A673 (cell line): ENCODE data around the gene STAT6. TPM values are rescaled to one million over a fixed set of nuclear protein-coding genes. Genes with fewer than 3 reads are reported as not detected.

Experiments used
- BruUV-seq: library from RNA; stranded (reverse); fragments of 400-500 nt; replicated peaks from 2 replicates; lab custom pipeline; 2021; lab: Mats Ljungman, UMichigan
- CTCF ChIA-PET: fragments of 300-600 bp; sonication (Branson Sonifier 250); formaldehyde crosslinking; loops from one replicate; lab custom pipeline; 2022; ENCODE audit warnings: antibody characterized with exemption; lab: Charles Lee
- POLR2A ChIA-PET: fragments of 300-600 bp; sonication (Branson Sonifier 250); formaldehyde crosslinking; loops from one replicate; lab custom pipeline; 2022; ENCODE audit warnings: antibody characterized with exemption; ENCODE audit not compliant: low non-redundant PET; lab: Charles Lee
- DNase-seq: peaks from one replicate; pipeline ENCODE4 v3.0.0-alpha.2; 2015; ENCODE audit warnings: low spot score
- H3K27ac ChIP-seq: fragments of 200-600 bp; sonication (generic); 2 replicates; pipeline ENCODE4 v1.5.1; 2016; ENCODE audit warnings: mixed run types, low read depth, mild to moderate bottlenecking, mixed read lengths, antibody characterized with exemption, low read length; ENCODE audit not compliant: poor library complexity, severe bottlenecking
- H3K27me3 ChIP-seq: fragments of 200-600 bp; sonication (generic); replicated peaks from 2 replicates; pipeline ENCODE4 v1.6.1; 2017; ENCODE audit warnings: mixed run types, low read depth, mild to moderate bottlenecking, mixed read lengths, antibody characterized with exemption, low read length; ENCODE audit not compliant: insufficient read depth, poor library complexity
- H3K36me3 ChIP-seq: fragments of 200-600 bp; sonication (generic); 2 replicates; pipeline ENCODE4 v1.6.1; 2016; ENCODE audit warnings: mixed run types, mild to moderate bottlenecking, mixed read lengths, antibody characterized with exemption, low read length; ENCODE audit not compliant: insufficient read depth, poor library complexity, severe bottlenecking
- H3K4me1 ChIP-seq: fragments of 200-600 bp; sonication (generic); 2 replicates; pipeline ENCODE4 v1.6.1; 2017; ENCODE audit warnings: mixed run types, mild to moderate bottlenecking, mixed read lengths, antibody characterized with exemption, low read length; ENCODE audit not compliant: insufficient read depth, poor library complexity, severe bottlenecking
- H3K4me3 ChIP-seq: fragments of 200-600 bp; sonication (generic); 2 replicates; pipeline ENCODE4 v1.5.1; 2016; ENCODE audit warnings: low read depth, mixed run types, mild to moderate bottlenecking, mixed read lengths, low read length; ENCODE audit not compliant: poor library complexity, severe bottlenecking
- H3K9me3 ChIP-seq: fragments of 200-600 bp; sonication (generic); 2 replicates; pipeline ENCODE4 v1.6.1; 2016; ENCODE audit warnings: mixed run types, low read depth, mild to moderate bottlenecking, mixed read lengths, antibody characterized with exemption, low read length; ENCODE audit not compliant: poor library complexity, severe bottlenecking
- EZH2 ChIP-seq: fragments of 200-600 bp; sonication (generic); IDR thresholded peaks from 2 replicates; pipeline ENCODE4 v1.6.1; 2017; ENCODE audit warnings: borderline replicate concordance, low read depth, mild to moderate bottlenecking, mixed read lengths, antibody characterized with exemption, low read length; ENCODE audit not compliant: poor library complexity, severe bottlenecking
- intact Hi-C: fragments of 100-400 bp; cut with micrococcal nuclease; formaldehyde crosslinking; loops from one replicate; pipeline ENCODE4 v1.10.0; 2022; ENCODE audit not compliant: unreplicated experiment
- total RNA-seq: library from RNA; stranded (reverse); gene quantifications from 2 replicates; pipeline ENCODE4 v1.2.3, GENCODE V29; 2021
- TF ChIP-seq, protein P1 (sequence below): fragments of 300-800, 200-600 bp; sonication (generic); conservative IDR thresholded peaks from 2 replicates; pipeline ENCODE4 v1.5.1; 2017; ENCODE audit warnings: low read depth, mild to moderate bottlenecking, antibody characterized with exemption, low read length, moderate library complexity, mixed read lengths

STAT6 gene
- total RNA-seq, 1 experiment from 2014 or later, result 111 TPM

DNA sequence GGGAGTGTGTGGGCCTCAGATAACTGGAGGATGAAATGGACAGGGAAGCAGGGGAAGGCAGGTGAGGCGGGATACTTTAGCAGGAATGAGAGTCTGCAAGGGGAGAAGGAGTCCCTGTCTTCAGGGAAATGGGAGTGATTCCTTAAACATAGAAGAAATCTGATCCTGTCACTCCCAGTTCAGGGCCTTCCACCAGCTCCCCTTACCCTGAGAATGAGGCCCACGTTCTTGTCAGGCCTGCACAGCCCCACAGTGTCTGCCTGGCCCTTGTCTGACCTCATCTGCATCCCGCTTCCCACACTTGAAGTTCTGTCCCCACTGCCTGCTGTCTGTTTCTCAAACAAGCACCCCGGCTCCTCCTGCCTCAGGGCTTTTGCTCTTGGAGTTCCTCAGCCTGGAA is 48.9 kb upstream of the STAT6 start:
- H3K9me3 ChIP-seq, result no peaks in the 10 kb centered on the region
- TF ChIP-seq, protein P1, sequence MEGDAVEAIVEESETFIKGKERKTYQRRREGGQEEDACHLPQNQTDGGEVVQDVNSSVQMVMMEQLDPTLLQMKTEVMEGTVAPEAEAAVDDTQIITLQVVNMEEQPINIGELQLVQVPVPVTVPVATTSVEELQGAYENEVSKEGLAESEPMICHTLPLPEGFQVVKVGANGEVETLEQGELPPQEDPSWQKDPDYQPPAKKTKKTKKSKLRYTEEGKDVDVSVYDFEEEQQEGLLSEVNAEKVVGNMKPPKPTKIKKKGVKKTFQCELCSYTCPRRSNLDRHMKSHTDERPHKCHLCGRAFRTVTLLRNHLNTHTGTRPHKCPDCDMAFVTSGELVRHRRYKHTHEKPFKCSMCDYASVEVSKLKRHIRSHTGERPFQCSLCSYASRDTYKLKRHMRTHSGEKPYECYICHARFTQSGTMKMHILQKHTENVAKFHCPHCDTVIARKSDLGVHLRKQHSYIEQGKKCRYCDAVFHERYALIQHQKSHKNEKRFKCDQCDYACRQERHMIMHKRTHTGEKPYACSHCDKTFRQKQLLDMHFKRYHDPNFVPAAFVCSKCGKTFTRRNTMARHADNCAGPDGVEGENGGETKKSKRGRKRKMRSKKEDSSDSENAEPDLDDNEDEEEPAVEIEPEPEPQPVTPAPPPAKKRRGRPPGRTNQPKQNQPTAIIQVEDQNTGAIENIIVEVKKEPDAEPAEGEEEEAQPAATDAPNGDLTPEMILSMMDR, result no peak
- TF ChIP-seq EZH2, result no peak
- H3K27ac ChIP-seq, result no peak overlapping the region
- ChIA-PET CTCF (no interaction called here), POLR2A (no interaction called here)
- no peaks in the 10 kb centered on the region for H3K27me3 ChIP-seq
- no peaks in the 10 kb centered on the region for H3K4me1 ChIP-seq
- no peak for DNase-seq
- intact Hi-C loops, result no loop called here
- no peak overlapping the region for H3K4me3 ChIP-seq
- peaks cover 3% of the 10 kb centered on the region for H3K36me3 ChIP-seq
- BruUV-seq, result no TSS peak

DNA sequence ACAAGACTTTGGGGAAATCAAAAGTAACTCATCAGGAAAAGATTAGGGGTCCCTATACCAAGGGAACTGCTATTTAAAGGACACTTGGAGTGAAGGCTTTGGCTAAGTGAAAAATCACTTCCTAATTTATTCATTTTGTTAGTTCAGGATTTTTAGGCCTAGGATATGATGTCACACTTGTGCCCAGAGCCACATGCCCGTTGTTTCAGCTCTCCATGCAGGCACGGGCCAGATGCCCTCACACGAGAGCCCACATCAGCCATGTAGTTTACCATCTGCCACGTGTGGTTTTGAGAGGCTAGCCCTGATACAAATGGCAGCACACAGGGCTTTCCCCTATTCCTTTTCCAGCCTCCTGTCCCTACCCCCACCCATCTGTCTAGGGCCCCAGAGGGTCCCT is 48.1 kb upstream of the STAT6 start:
- Histone ChIP-seq H3K27ac (no peak overlapping the region), H3K36me3 (peaks cover 6% of the 10 kb centered on the region)
- BruUV-seq, result no TSS peak

DNA sequence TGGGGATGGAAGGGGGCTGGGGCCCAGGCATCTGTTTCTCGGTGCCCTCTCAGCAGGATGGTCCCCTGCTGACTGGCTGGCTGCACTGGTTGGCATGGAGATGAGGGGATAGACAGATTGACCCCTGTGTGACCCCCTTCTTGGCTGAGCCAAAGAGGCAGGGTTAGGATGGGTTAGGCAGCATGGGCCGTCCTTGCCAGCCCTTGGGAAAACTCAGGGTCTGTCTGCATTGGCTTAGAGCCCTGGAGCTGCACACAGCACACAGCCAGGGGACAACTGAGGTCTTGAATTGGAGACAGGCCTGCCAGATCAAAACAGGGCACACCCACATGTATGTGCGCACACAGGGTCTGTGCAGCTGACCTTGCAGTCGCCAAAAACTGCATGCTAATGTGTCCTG is 47.5 kb upstream of the STAT6 start:
- POLR2A ChIA-PET, result no interaction called here
- CTCF ChIA-PET, result no interaction called here
- H3K36me3 ChIP-seq, result peaks cover 6% of the 10 kb centered on the region
- H3K4me3 ChIP-seq, result no peak overlapping the region
- H3K9me3 ChIP-seq, result no peaks in the 10 kb centered on the region
- H3K27me3 ChIP-seq, result no peaks in the 10 kb centered on the region
- no peak for TF ChIP-seq EZH2
- TF ChIP-seq, protein P1, result no peak
- H3K4me1 ChIP-seq, result no peaks in the 10 kb centered on the region
- H3K27ac ChIP-seq, result no peak overlapping the region
- no TSS peak for BruUV-seq
- intact Hi-C loops, result no loop called here
- no peak for DNase-seq

More for the DNA sequence above, 48.1 kb upstream of the STAT6 start:
- no peaks in the 10 kb centered on the region for H3K4me1 ChIP-seq
- TF ChIP-seq, protein P1, result no peak
- no peak for TF ChIP-seq EZH2
- no peaks in the 10 kb centered on the region for H3K9me3 ChIP-seq
- no peaks in the 10 kb centered on the region for H3K27me3 ChIP-seq
- DNase-seq, result no peak
- POLR2A ChIA-PET, result no interaction called here
- H3K4me3 ChIP-seq, result no peak overlapping the region
- CTCF ChIA-PET, result no interaction called here
- intact Hi-C loops, result no loop called here
